ENCODE results near the gene SLX9.

- TF ChIP-seq CTCF (conservative IDR thresholded peaks at IDR 0.05), result no peak
- no peak for TF ChIP-seq ZFX (IDR thresholded peaks at IDR 0.05)
Measured at GRCh38 chr21:44893278-44893556, 46.6 kb upstream of the SLX9 start.

Data from C4-2B (cell line).